Lung (tissue), 12 donors: ENCODE data around the gene EPS15. TPM values are rescaled to one million over a fixed set of nuclear protein-coding genes. Genes with fewer than 3 reads are reported as not detected.

ENCODE experiments used
- ATAC-seq: fragments of 200-7000 bp; cut with Tn5 transposase; one replicate; pipeline ENCODE4 v1.9.1; 2020; ENCODE audit warnings: moderate number of reproducible peaks; ENCODE audit not compliant: insufficient read depth, low FRiP score
- DNase-seq, 3 donors: peaks; one replicate each; pipeline ENCODE4 v3.0.0-alpha.2; 2013 to 2017
- H3K27ac ChIP-seq, 2 donors: one replicate each; pipeline ENCODE4 v1.5.1; 2013; ENCODE audit warnings: mild to moderate bottlenecking in 2 of 2, moderate library complexity in 2 of 2, control low read depth in 1 of 2, inconsistent platforms in 1 of 2, low read depth in 1 of 2, low read length in 1 of 2
- H3K27me3 ChIP-seq, 3 donors: one replicate each; pipeline ENCODE4 v1.5.1; 2013; ENCODE audit warnings: low read length in 2 of 3; ENCODE audit not compliant: control insufficient read depth in 3 of 3, insufficient read depth in 3 of 3
- H3K36me3 ChIP-seq, 4 donors: one replicate each; pipeline ENCODE4 v1.5.1; 2013; ENCODE audit warnings: low read length in 4 of 4, mild to moderate bottlenecking in 1 of 4, moderate library complexity in 1 of 4; ENCODE audit not compliant: control insufficient read depth in 4 of 4, insufficient read depth in 4 of 4
- H3K4me1 ChIP-seq, 5 donors: one replicate each; pipeline ENCODE4 v1.5.1; 2013; ENCODE audit warnings: low read length in 5 of 5, mild to moderate bottlenecking in 2 of 5, moderate library complexity in 1 of 5; ENCODE audit not compliant: control insufficient read depth in 5 of 5, insufficient read depth in 5 of 5
- H3K4me3 ChIP-seq: one replicate; pipeline ENCODE4 v1.5.1; 2013; ENCODE audit warnings: mild to moderate bottlenecking, control low read depth, moderate library complexity
- H3K9ac ChIP-seq, 2 donors: one replicate each; pipeline ENCODE4 v1.5.1; 2013; ENCODE audit warnings: low read length in 2 of 2, control low read depth in 1 of 2; ENCODE audit not compliant: insufficient read depth in 1 of 2
- H3K9me3 ChIP-seq, 4 donors: one replicate each; pipeline ENCODE4 v1.5.1; 2013; ENCODE audit warnings: low read length in 3 of 4, mild to moderate bottlenecking in 1 of 4, moderate library complexity in 1 of 4; ENCODE audit not compliant: control insufficient read depth in 4 of 4, insufficient read depth in 3 of 4
- WGBS, 2 donors: extraction: QIAGEN DNeasy Blood & Tissue Kit; methylation state at CpG; one replicate each; pipeline ENCODE4 v1.1.7; 2013; 5-methylcytosine and 5-hydroxymethylcytosine counted together
- polyA plus RNA-seq, 2 donors: library from polyadenylated mRNA; stranded (reverse); fragments of 200-250 nt; gene quantifications; one replicate each; pipeline ENCODE4 v1.2.1, GENCODE V29; 2013
- total RNA-seq, 2 donors: library from RNA; depleted of rRNA in 1 of 2; stranded (reverse); fragments of >200 nt in 1 of 2; gene quantifications; one replicate each; pipeline ENCODE4 v1.2.1, GENCODE V29; 2014 to 2021
- TF ChIP-seq, protein P1 (sequence below): IDR thresholded peaks from 2 replicates; pipeline ENCODE4 v1.5.1; 2012; ENCODE audit warnings: mild to moderate bottlenecking; ENCODE audit errors: control extremely low read depth, extremely low read depth
- donor health status: control.
- donor health status: control.
- donor health status: Bipolar disorder and iron deficiency.
- donor health status: healthy.
- donor health status: DM: yes; HTN: yes; CAD: no.

The EPS15 gene
- total and polyA plus RNA-seq, 4 donors: 19.2 to 87.2 (median 45.5) TPM

DNA sequence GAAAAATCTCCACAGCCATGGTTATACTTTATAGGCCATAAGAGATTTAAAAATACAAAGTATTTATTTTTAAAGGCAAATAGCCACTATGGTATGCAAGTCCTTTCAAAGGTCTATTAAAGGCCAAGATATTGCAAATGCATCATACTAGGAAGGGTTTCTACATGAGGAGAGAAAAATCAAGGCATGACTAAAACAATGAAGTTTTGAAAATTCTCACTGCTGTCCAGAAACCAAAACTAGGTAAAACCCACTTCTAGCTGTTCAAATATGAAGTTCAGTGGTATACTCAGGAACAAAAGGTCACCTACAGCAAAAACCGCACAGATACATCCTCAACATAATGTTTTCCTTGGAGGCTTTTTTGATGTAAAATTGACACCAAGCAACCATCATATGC, 75.0 kb downstream of the EPS15 start:
- Histone ChIP-seq H3K9ac (no peak overlapping the region), H3K27me3 (no peaks in the 10 kb centered on the region), H3K9me3 (no peaks in the 10 kb centered on the region), H3K36me3 (peaks cover 2 to 9% (median 5%) of the 10 kb centered on the region in 4 donors), H3K4me1 (peaks cover 0 to 14% (median 0%) of the 10 kb centered on the region in 5 donors), H3K27ac (no peak overlapping the region), H3K4me3 (no peak overlapping the region)
- DNase-seq (no peak), ATAC-seq (no peak)
- TF ChIP-seq, protein P1, sequence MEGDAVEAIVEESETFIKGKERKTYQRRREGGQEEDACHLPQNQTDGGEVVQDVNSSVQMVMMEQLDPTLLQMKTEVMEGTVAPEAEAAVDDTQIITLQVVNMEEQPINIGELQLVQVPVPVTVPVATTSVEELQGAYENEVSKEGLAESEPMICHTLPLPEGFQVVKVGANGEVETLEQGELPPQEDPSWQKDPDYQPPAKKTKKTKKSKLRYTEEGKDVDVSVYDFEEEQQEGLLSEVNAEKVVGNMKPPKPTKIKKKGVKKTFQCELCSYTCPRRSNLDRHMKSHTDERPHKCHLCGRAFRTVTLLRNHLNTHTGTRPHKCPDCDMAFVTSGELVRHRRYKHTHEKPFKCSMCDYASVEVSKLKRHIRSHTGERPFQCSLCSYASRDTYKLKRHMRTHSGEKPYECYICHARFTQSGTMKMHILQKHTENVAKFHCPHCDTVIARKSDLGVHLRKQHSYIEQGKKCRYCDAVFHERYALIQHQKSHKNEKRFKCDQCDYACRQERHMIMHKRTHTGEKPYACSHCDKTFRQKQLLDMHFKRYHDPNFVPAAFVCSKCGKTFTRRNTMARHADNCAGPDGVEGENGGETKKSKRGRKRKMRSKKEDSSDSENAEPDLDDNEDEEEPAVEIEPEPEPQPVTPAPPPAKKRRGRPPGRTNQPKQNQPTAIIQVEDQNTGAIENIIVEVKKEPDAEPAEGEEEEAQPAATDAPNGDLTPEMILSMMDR: no peak
- 91 to 95% methylated on average over 1 of the region's 1 CpG for WGBS, 2 donors

DNA sequence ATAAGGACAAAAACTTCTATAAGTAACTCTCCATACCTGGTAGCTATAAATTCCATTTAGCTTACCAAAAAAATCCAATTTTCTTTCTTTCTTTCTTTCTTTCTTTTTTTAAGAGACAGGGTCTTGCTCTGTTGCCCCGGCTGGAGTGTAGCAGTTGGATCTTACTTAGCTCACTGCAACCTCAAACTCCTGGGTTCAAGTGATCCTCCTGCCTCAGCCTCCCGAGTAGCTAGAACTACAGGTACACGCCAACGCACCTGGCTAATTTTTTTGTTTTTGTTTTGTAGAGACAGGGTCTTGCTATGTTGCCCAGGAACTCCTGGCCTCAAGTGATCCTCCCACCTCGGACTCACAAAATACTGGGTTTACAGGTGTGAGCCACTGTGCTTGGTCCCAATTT, 75.5 kb downstream of the EPS15 start:
- ATAC-seq (no peak), DNase-seq (no peak)
- H3K4me3 ChIP-seq: no peak overlapping the region
- H3K36me3 ChIP-seq: peaks cover 2 to 9% (median 5%) of the 10 kb centered on the region in 4 donors
- no peak overlapping the region for H3K9ac ChIP-seq
- 99% methylated on average over 5 of the region's 5 CpGs for WGBS, 2 donors
- no peak overlapping the region for H3K27ac ChIP-seq
- TF ChIP-seq, protein P1: no peak
- H3K27me3 ChIP-seq: no peaks in the 10 kb centered on the region
- no peaks in the 10 kb centered on the region for H3K9me3 ChIP-seq
- H3K4me1 ChIP-seq: peaks cover 0 to 14% (median 0%) of the 10 kb centered on the region in 5 donors

DNA sequence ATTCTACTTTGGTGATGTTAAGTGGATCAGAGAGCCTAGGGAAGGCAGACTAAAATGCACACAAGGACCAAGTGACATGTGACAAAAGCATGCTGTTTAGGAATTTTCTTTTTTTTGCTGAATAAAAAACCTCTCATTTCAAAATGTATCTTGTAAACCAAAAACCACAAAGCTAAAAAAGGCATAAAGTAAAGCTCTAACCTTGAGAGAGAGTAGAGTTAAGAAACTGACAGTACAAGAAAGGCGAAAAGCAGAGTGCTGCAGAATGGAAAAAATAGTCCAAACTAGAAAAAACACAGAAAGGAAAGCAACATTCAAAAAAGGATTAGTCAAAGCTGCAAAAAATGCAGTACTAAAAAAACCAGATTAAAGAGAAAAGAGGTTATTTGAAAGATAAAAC, 76.5 kb downstream of the EPS15 start:
- Histone ChIP-seq H3K9me3 (no peaks in the 10 kb centered on the region), H3K4me1 (peaks cover 0 to 12% (median 0%) of the 10 kb centered on the region in 5 donors), H3K4me3 (no peak overlapping the region), H3K9ac (no peak overlapping the region), H3K27ac (no peak overlapping the region), H3K36me3 (peaks cover 2 to 8% (median 5%) of the 10 kb centered on the region in 4 donors), H3K27me3 (no peaks in the 10 kb centered on the region)
- ATAC-seq: no peak
- 63 to 74% methylated on average over 1 of the region's 1 CpG for WGBS, 2 donors
- no peak for DNase-seq
- TF ChIP-seq, protein P1: no peak

DNA sequence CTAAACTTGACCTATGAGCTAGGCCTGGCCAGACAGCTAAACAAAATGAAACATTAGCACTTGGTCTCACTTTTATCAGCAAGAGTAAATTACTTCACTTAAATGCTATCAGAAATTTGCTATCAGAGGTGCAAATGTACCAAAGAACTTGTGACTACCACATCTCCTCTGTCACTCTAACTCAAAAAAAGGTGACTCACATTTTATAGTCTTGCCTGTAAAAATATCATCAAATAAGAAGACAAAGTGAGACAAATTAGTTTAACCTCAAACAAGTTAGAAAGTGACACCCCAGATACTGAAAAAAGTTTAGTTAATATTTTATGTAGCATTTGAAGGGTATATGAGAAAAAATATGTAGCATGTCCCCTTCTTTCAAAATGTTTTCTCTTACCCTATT, 76.9 kb downstream of the EPS15 start:
- H3K4me3 ChIP-seq: no peak overlapping the region
- no peak for DNase-seq
- no peaks in the 10 kb centered on the region for H3K27me3 ChIP-seq
- no peak overlapping the region for H3K27ac ChIP-seq
- no peak overlapping the region for H3K9ac ChIP-seq
- ATAC-seq: no peak
- peaks cover 0 to 12% (median 0%) of the 10 kb centered on the region in 5 donors for H3K4me1 ChIP-seq
- peaks cover 0 to 7% (median 4%) of the 10 kb centered on the region in 4 donors for H3K36me3 ChIP-seq
- no peaks in the 10 kb centered on the region for H3K9me3 ChIP-seq
- TF ChIP-seq, protein P1: no peak
